ENCODE data around the gene MRPL50. TPM values are rescaled to one million over a fixed set of nuclear protein-coding genes. Genes with fewer than 3 reads are reported as not detected.
"Not testable (repeated sequence)": the region's sequence is repeated elsewhere in the genome, so short reads cannot be mapped to it uniquely, and the experiment has no call there.

MRPL50 gene
- total RNA-seq, 4 donors from 2014 or later = 11.5 to 44.8 (median 23.2) TPM

DNA sequence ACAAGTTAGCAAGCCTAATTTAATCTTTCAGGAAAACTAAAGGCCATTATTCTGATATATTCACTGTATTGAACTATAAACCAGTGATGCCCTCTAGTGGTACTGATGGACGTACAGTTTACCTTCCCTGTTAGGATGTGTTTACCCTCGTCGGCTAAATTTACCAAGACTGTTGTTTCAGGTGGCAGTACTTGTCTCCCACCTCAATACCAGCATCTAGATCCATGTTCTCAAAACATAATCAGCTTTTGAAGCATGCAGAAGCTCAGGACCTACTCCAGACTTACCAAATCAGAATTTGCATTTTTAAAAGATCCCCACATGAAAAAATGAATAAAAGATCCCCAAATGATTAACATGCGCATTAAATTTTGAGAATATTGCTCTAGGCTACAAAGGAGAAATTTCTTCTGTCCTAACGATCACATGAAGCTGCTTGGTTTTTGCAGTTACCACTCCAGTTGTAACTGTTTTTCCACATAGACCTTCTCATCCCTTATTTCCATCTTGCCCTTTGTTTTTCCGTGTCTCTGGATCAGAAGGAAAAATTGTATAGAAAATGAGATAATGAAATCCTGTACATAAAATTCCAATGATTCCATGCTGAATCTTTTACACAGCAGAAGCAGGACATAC, 10.4 kb downstream of the MRPL50 start:
- no peak overlapping the region for H3K27ac ChIP-seq
- intact Hi-C loops (cut with DNase I; ENCODE audit: low total_unique reads) = no loop called here
- H3K36me3 ChIP-seq = no peaks in the 10 kb centered on the region
- no peak overlapping the region for H3K4me3 ChIP-seq
- no peak for TF ChIP-seq POLR2A (IDR thresholded peaks at IDR 0.05)
- TF ChIP-seq, protein P1, sequence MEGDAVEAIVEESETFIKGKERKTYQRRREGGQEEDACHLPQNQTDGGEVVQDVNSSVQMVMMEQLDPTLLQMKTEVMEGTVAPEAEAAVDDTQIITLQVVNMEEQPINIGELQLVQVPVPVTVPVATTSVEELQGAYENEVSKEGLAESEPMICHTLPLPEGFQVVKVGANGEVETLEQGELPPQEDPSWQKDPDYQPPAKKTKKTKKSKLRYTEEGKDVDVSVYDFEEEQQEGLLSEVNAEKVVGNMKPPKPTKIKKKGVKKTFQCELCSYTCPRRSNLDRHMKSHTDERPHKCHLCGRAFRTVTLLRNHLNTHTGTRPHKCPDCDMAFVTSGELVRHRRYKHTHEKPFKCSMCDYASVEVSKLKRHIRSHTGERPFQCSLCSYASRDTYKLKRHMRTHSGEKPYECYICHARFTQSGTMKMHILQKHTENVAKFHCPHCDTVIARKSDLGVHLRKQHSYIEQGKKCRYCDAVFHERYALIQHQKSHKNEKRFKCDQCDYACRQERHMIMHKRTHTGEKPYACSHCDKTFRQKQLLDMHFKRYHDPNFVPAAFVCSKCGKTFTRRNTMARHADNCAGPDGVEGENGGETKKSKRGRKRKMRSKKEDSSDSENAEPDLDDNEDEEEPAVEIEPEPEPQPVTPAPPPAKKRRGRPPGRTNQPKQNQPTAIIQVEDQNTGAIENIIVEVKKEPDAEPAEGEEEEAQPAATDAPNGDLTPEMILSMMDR (IDR thresholded peaks at IDR 0.05) = peak; percentile 15 to 47 (median 23)
- no peaks in the 10 kb centered on the region for H3K27me3 ChIP-seq
- no peaks in the 10 kb centered on the region for H3K4me1 ChIP-seq
- H3K9me3 ChIP-seq = no peaks in the 10 kb centered on the region
- no peak for DNase-seq

DNA sequence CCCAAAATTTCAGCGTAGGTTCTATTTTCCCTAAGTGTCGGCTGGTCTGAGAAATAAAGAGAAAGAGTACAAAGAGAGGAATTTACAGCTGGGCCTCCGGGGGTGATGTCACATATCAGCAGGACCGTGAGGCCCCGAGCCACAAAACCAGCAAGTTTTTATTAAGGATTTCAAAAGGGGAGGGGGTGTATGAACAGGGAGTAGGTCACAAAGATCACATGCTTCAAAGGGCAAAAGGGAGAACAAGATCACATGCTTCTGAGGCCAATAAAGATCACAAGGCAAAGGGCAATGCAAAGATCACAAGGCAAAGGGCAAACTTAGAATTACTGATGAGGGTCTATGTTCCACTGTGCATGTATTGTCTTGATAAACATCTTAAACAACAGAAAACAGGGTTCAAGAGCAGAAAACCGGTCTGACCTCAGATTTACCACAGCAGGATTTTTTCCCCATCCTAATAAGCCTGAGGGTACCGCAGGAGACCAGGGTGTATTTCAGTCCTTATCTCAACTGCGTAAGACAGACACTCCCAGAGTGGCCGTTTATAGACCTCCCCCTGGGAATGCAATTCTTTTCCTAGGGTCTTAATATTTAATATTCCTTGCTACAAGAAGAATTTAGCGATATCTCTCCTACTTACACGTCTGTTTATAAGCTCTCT, 13.4 kb downstream of the MRPL50 start, which contains the start of gene BAAT:
Gene BAAT (minus strand): TSS at position 134 of the 664 bp plus-strand sequence. CDS start 13,602 bp downstream, outside the sequence.
- DNase-seq; H3K9me3 ChIP-seq; intact Hi-C loops (cut with DNase I; ENCODE audit: low total_unique reads); H3K36me3 ChIP-seq; H3K27me3 ChIP-seq; H3K4me3 ChIP-seq; H3K27ac ChIP-seq; H3K4me1 ChIP-seq: not testable (repeated sequence)

DNA sequence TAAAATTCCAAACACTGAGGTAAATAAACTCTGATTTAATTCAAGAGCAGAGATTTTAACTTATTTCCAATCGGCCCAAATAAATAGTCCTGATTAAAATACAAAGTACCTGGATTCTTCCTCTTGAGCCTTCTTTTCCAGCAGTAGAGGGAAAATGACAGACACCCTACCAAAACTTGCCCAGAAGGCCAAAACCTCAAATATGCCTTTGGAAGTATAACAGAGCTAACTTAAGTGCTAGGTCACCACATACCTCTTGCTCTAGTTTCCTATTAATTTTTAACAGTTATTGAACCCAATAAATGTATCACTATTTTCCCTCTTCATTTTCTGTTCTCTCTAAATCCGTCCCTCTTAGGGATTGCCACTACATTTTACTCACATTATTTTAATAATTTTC, 15.1 kb downstream of the MRPL50 start:
- TF ChIP-seq POLR2A (IDR thresholded peaks at IDR 0.05) = no peak
- TF ChIP-seq, protein P1 (IDR thresholded peaks at IDR 0.05) = no peak
- intact Hi-C loops (cut with DNase I; ENCODE audit: low total_unique reads) = no loop called here

DNA sequence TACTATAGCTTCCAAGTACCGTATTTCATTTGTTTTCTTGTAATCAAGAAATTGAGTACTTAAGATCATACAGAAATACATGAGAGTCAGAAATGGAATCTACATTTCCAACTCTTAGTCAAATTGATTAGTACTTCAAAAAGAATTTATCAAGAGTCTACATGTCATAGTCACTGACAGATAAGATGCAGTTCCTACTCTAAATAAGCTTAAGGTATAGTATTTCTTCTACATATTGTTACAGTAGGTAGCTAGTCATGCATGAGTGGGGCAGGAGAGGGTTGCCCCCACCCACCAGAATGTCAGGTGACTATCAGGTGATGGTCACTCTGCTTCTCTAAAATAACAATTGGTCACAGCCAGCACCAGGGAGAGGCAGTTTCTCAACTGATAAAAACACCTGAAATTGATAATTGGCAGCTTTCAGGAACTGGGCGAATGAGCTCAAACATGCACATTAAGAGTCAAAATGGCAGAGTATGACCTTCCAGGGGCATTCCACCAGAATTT, 16.5 kb downstream of the MRPL50 start:
- no peak for TF ChIP-seq POLR2A (IDR thresholded peaks at IDR 0.05)
- TF ChIP-seq, protein P1 (IDR thresholded peaks at IDR 0.05) = no peak
- Histone ChIP-seq H3K27ac (no peak overlapping the region), H3K9me3 (no peaks in the 10 kb centered on the region), H3K4me1 (no peaks in the 10 kb centered on the region), H3K4me3 (no peak overlapping the region), H3K36me3 (no peaks in the 10 kb centered on the region), H3K27me3 (no peaks in the 10 kb centered on the region)
- intact Hi-C loops (cut with DNase I; ENCODE audit: low total_unique reads) = no loop called here
- no peak for DNase-seq

More for the DNA sequence above, 15.1 kb downstream of the MRPL50 start:
- H3K4me1 ChIP-seq = no peaks in the 10 kb centered on the region
- no peaks in the 10 kb centered on the region for H3K36me3 ChIP-seq
- no peaks in the 10 kb centered on the region for H3K9me3 ChIP-seq
- no peak for DNase-seq
- H3K27me3 ChIP-seq = no peaks in the 10 kb centered on the region
- H3K27ac ChIP-seq = no peak overlapping the region
- H3K4me3 ChIP-seq = no peak overlapping the region

GRCh38 chr9:101381118-101381517, 17.3 kb downstream of the MRPL50 start:
- TF ChIP-seq, protein P1 (IDR thresholded peaks at IDR 0.05) = no peak
- TF ChIP-seq POLR2A (IDR thresholded peaks at IDR 0.05) = no peak
- intact Hi-C loops (cut with DNase I; ENCODE audit: low total_unique reads) = no loop called here
- no peaks in the 10 kb centered on the region for H3K27me3 ChIP-seq
- DNase-seq = no peak
- no peak overlapping the region for H3K27ac ChIP-seq
- no peaks in the 10 kb centered on the region for H3K9me3 ChIP-seq
- H3K4me3 ChIP-seq = no peak overlapping the region
- H3K4me1 ChIP-seq = no peaks in the 10 kb centered on the region
- no peaks in the 10 kb centered on the region for H3K36me3 ChIP-seq

Data from uterus (tissue), 4 donors.